Measurements from ENCODE around the gene GMCL1.

GRCh38 chr2:69916106-69916505 lies 86.6 kb downstream of the GMCL1 start:
- no peak for TF ChIP-seq EP300 (IDR thresholded peaks at IDR 0.05)
- no peak for TF ChIP-seq CTCF (IDR thresholded peaks at IDR 0.05)
- TF ChIP-seq POLR2A (IDR thresholded peaks at IDR 0.05), result no peak
